ENCODE measurements around the gene ANKS1B. TPM values are rescaled to one million over a fixed set of nuclear protein-coding genes. Genes with fewer than 3 reads are reported as not detected.

ANKS1B gene
- total RNA-seq, 1 experiment from 2014 or later = 0.61 TPM

GRCh38 chr12:98873776-98874175 is 1111.0 kb downstream of the ANKS1B start:
- H3K27me3 Mint-ChIP-seq (ENCODE audit: insufficient read depth, unreplicated experiment) = peaks cover 9% of the 10 kb centered on the region
- no peaks in the 10 kb centered on the region for H3K36me3 Mint-ChIP-seq (ENCODE audit: insufficient read depth, unreplicated experiment)
- TF ChIP-seq CTCF (IDR thresholded peaks at IDR 0.05; ENCODE audit: insufficient read depth in 1 of 2, low read depth in 1 of 2, low read length in 1 of 2, severe bottlenecking in 1 of 2, unreplicated experiment in 1 of 2) = no peak
- no peaks in the 10 kb centered on the region for H3K9me3 Mint-ChIP-seq (ENCODE audit: unreplicated experiment)
- Histone ChIP-seq H3K27me3 (replicated peaks; ENCODE audit: control insufficient read depth, insufficient read depth, low read length) (no peaks in the 10 kb centered on the region), H3K36me3 (ENCODE audit: control insufficient read depth, insufficient read depth, low read length) (no peaks in the 10 kb centered on the region), H3K4me1 (no peaks in the 10 kb centered on the region), H3K4me3 (ENCODE audit: low read depth, low read length) (no peak overlapping the region), H3K9me3 (0 out of 2 replicates have a peak, but pooled peaks cover 3% of the 10 kb centered on the region)
- intact Hi-C loops (cut with micrococcal nuclease; ENCODE audit: unreplicated experiment) = no loop called here
- ChIA-PET POLR2A (no interaction called here), CTCF (no interaction called here)
- no peak overlapping the region for H3K27ac Mint-ChIP-seq (ENCODE audit: unreplicated experiment)
- no peaks in the 10 kb centered on the region for H3K4me1 Mint-ChIP-seq (ENCODE audit: low read depth, unreplicated experiment)
- no peak for DNase-seq
- no TSS peak for BruUV-seq (replicated peaks)
- no peak overlapping the region for H3K4me3 Mint-ChIP-seq (ENCODE audit: unreplicated experiment)

- H3K36me3 ChIP-seq (ENCODE audit: control insufficient read depth, insufficient read depth, low read length) = no peaks in the 10 kb centered on the region
- BruUV-seq (replicated peaks) = no TSS peak
- POLR2A ChIA-PET = no interaction called here
- Mint-ChIP-seq H3K27me3 (ENCODE audit: insufficient read depth, unreplicated experiment) (peaks cover 6% of the 10 kb centered on the region), H3K4me3 (ENCODE audit: unreplicated experiment) (no peak overlapping the region), H3K4me1 (ENCODE audit: low read depth, unreplicated experiment) (no peaks in the 10 kb centered on the region), H3K27ac (ENCODE audit: unreplicated experiment) (no peak overlapping the region), H3K9me3 (ENCODE audit: unreplicated experiment) (peaks cover 2% of the 10 kb centered on the region), H3K36me3 (ENCODE audit: insufficient read depth, unreplicated experiment) (no peaks in the 10 kb centered on the region)
- CTCF ChIA-PET = interaction anchor here (0.6 kb wide), 1 partner anchor 820 kb away, joined by 3 read pairs; no protein-coding TSS in a partner anchor
- H3K4me3 ChIP-seq (ENCODE audit: low read depth, low read length) = no peak overlapping the region
- intact Hi-C loops (cut with micrococcal nuclease; ENCODE audit: unreplicated experiment) = no loop called here
- no peaks in the 10 kb centered on the region for H3K4me1 ChIP-seq
- 0 out of 2 replicates have a peak, but pooled peaks cover 3% of the 10 kb centered on the region for H3K9me3 ChIP-seq
- no peak for TF ChIP-seq CTCF (IDR thresholded peaks at IDR 0.05; ENCODE audit: insufficient read depth in 1 of 2, low read depth in 1 of 2, low read length in 1 of 2, severe bottlenecking in 1 of 2, unreplicated experiment in 1 of 2)
- H3K27me3 ChIP-seq (replicated peaks; ENCODE audit: control insufficient read depth, insufficient read depth, low read length) = 0 out of 2 replicates have a peak, but pooled peaks cover 1% of the 10 kb centered on the region
- no peak for DNase-seq
These were observed 1114.2 kb downstream of the ANKS1B start for GRCh38 chr12:98870504-98870903.

- Mint-ChIP-seq H3K27ac (ENCODE audit: unreplicated experiment) (no peak overlapping the region), H3K27me3 (ENCODE audit: insufficient read depth, unreplicated experiment) (peaks cover 6% of the 10 kb centered on the region), H3K9me3 (ENCODE audit: unreplicated experiment) (peaks cover 7% of the 10 kb centered on the region), H3K36me3 (ENCODE audit: insufficient read depth, unreplicated experiment) (no peaks in the 10 kb centered on the region), H3K4me1 (ENCODE audit: low read depth, unreplicated experiment) (no peaks in the 10 kb centered on the region), H3K4me3 (ENCODE audit: unreplicated experiment) (no peak overlapping the region)
- CTCF ChIA-PET = interaction anchor here (0.6 kb wide), 1 partner anchor 819 kb away, joined by 3 read pairs; no protein-coding TSS in a partner anchor
- intact Hi-C loops (cut with micrococcal nuclease; ENCODE audit: unreplicated experiment) = no loop called here
- H3K4me3 ChIP-seq (ENCODE audit: low read depth, low read length) = no peak overlapping the region
- H3K27me3 ChIP-seq (replicated peaks; ENCODE audit: control insufficient read depth, insufficient read depth, low read length) = 0 out of 2 replicates have a peak, but pooled peaks cover 1% of the 10 kb centered on the region
- no peak for TF ChIP-seq CTCF (IDR thresholded peaks at IDR 0.05; ENCODE audit: insufficient read depth in 1 of 2, low read depth in 1 of 2, low read length in 1 of 2, severe bottlenecking in 1 of 2, unreplicated experiment in 1 of 2)
- 0 out of 2 replicates have a peak, but pooled peaks cover 3% of the 10 kb centered on the region for H3K9me3 ChIP-seq
- no peak for DNase-seq
- no TSS peak for BruUV-seq (replicated peaks)
- no peaks in the 10 kb centered on the region for H3K4me1 ChIP-seq
- POLR2A ChIA-PET = no interaction called here
- no peaks in the 10 kb centered on the region for H3K36me3 ChIP-seq (ENCODE audit: control insufficient read depth, insufficient read depth, low read length)
These were observed 1114.7 kb downstream of the ANKS1B start for GRCh38 chr12:98869886-98870503.

Data from Caco-2 (cell line).